WTC11 (cell line): Measurements from ENCODE around the gene AKAP13. TPM values are rescaled to one million over a fixed set of nuclear protein-coding genes. Genes with fewer than 3 reads are reported as not detected.

Experiments used
- ATAC-seq: fragments of 200-7000 bp; cut with Tn5 transposase; 2 replicates; pipeline ENCODE4 v1.10.0; 2021; ENCODE audit warnings: mild to moderate bottlenecking, moderate library complexity
- CTCF ChIA-PET: fragments of 300-600 bp; sonication (Branson Sonifier 250); formaldehyde crosslinking; loops from one replicate; lab custom pipeline; 2021; ENCODE audit warnings: antibody characterized with exemption; lab: Charles Lee
- POLR2A ChIA-PET: fragments of 350-600 bp; sonication (Branson Sonifier 250); formaldehyde crosslinking; loops from one replicate; lab custom pipeline; 2021; ENCODE audit warnings: antibody characterized with exemption; lab: Charles Lee
- DNase-seq: peaks from one replicate; pipeline ENCODE4 v3.0.0; 2021; ENCODE audit warnings: low spot score
- H3K27ac Mint-ChIP-seq: 2 replicates; pipeline ENCODE4 v1.8.0; 2021; ENCODE audit warnings: mixed read lengths
- H3K27me3 Mint-ChIP-seq: 2 replicates; pipeline ENCODE4 v1.8.0; 2021; ENCODE audit warnings: low read depth, mild to moderate bottlenecking, moderate library complexity, mixed read lengths
- H3K36me3 Mint-ChIP-seq: 2 replicates; pipeline ENCODE4 v1.8.0; 2021; ENCODE audit warnings: mixed read lengths
- H3K4me1 Mint-ChIP-seq: 2 replicates; pipeline ENCODE4 v1.8.0; 2022; ENCODE audit warnings: mixed read lengths
- H3K4me3 Mint-ChIP-seq: 2 replicates; pipeline ENCODE4 v1.8.0; 2021; ENCODE audit warnings: mild to moderate bottlenecking, moderate library complexity, mixed read lengths
- H3K9me3 Mint-ChIP-seq: 2 replicates; pipeline ENCODE4 v1.8.0; 2021; ENCODE audit warnings: mixed read lengths
- ATF2 ChIP-seq: sonication (generic); formaldehyde crosslinking; IDR thresholded peaks from 2 replicates; pipeline ENCODE4 v1.8.1; 2022; ENCODE audit warnings: low read depth, missing genetic modification reagents, borderline replicate concordance
- ATF3 ChIP-seq: sonication (generic); formaldehyde crosslinking; conservative IDR thresholded peaks from 2 replicates; pipeline ENCODE4 v1.8.1; 2022; ENCODE audit warnings: mild to moderate bottlenecking, missing genetic modification reagents
- CDX4 ChIP-seq: fragments of 250-450 bp; sonication (Bioruptor Pico); IDR thresholded peaks from 2 replicates; pipeline ENCODE4 v1.9.0; 2021; ENCODE audit warnings: moderate library complexity, mild to moderate bottlenecking, inconsistent platforms, borderline replicate concordance
- CREB1 ChIP-seq: sonication (generic); formaldehyde crosslinking; IDR thresholded peaks from 2 replicates; pipeline ENCODE4 v1.8.0; 2023; ENCODE audit warnings: mild to moderate bottlenecking, missing genetic modification reagents
- CTCF ChIP-seq: fragments of 200-600 bp; IDR thresholded peaks from 2 replicates; pipeline ENCODE4 v1.8.0; 2022; ENCODE audit warnings: antibody characterized with exemption
- E2F1 ChIP-seq: sonication (generic); formaldehyde crosslinking; IDR thresholded peaks from 2 replicates; pipeline ENCODE4 v1.8.0; 2022; ENCODE audit warnings: mild to moderate bottlenecking, missing genetic modification reagents
- ELF4 ChIP-seq: sonication (generic); formaldehyde crosslinking; IDR thresholded peaks from 2 replicates; pipeline ENCODE4 v1.8.1; 2022; ENCODE audit warnings: low read depth, mild to moderate bottlenecking, moderate library complexity, missing genetic modification reagents
- ESRRA ChIP-seq: sonication (generic); formaldehyde crosslinking; IDR thresholded peaks from 2 replicates; pipeline ENCODE4 v1.8.1; 2022; ENCODE audit warnings: mild to moderate bottlenecking, missing genetic modification reagents, borderline replicate concordance
- FOXP1 ChIP-seq: sonication (generic); formaldehyde crosslinking; IDR thresholded peaks from 2 replicates; pipeline ENCODE4 v1.8.0; 2022; ENCODE audit warnings: missing genetic modification reagents, mild to moderate bottlenecking, moderate library complexity, borderline replicate concordance
- HMGXB4 ChIP-seq: sonication (generic); formaldehyde crosslinking; IDR thresholded peaks from 2 replicates; pipeline ENCODE4 v1.8.1; 2023; ENCODE audit warnings: mild to moderate bottlenecking, moderate library complexity, missing genetic modification reagents
- MXD4 ChIP-seq: fragments of 250-450 bp; sonication (Bioruptor Pico); IDR thresholded peaks from 2 replicates; pipeline ENCODE4 v1.8.0; 2021; ENCODE audit warnings: mild to moderate bottlenecking, moderate library complexity, borderline replicate concordance
- MYBL2 ChIP-seq: sonication (generic); formaldehyde crosslinking; IDR thresholded peaks from 2 replicates; pipeline ENCODE4 v1.8.1; 2023; ENCODE audit warnings: mild to moderate bottlenecking, moderate library complexity, missing genetic modification reagents
- NFATC4 ChIP-seq: fragments of 250-450 bp; sonication (Bioruptor Pico); IDR thresholded peaks from 2 replicates; pipeline ENCODE4 v1.9.0; 2021; ENCODE audit warnings: mild to moderate bottlenecking
- OVOL2 ChIP-seq: fragments of 250-450 bp; sonication (Bioruptor Pico); IDR thresholded peaks from 2 replicates; pipeline ENCODE4 v1.9.0; 2021; ENCODE audit warnings: mild to moderate bottlenecking, borderline replicate concordance
- SMAD4 ChIP-seq: sonication (generic); formaldehyde crosslinking; IDR thresholded peaks from 2 replicates; pipeline ENCODE4 v1.8.0; 2022; ENCODE audit warnings: mild to moderate bottlenecking, missing genetic modification reagents
- TEAD1 ChIP-seq: sonication (generic); formaldehyde crosslinking; IDR thresholded peaks from 2 replicates; pipeline ENCODE4 v1.8.0; 2022; ENCODE audit warnings: mild to moderate bottlenecking, missing genetic modification reagents
- USF1 ChIP-seq: sonication (generic); formaldehyde crosslinking; IDR thresholded peaks from 2 replicates; pipeline ENCODE4 v1.8.0; 2022; ENCODE audit warnings: mild to moderate bottlenecking, missing genetic modification reagents
- ZNF219 ChIP-seq: sonication (generic); formaldehyde crosslinking; IDR thresholded peaks from 2 replicates; pipeline ENCODE4 v1.8.0; 2023; ENCODE audit warnings: missing genetic modification reagents, mild to moderate bottlenecking, borderline replicate concordance
- ZNF263 ChIP-seq: sonication (generic); formaldehyde crosslinking; IDR thresholded peaks from 2 replicates; pipeline ENCODE4 v1.8.1; 2022; ENCODE audit warnings: low read depth, mild to moderate bottlenecking, moderate library complexity, missing genetic modification reagents
- ZNF396 ChIP-seq: fragments of 250-450 bp; sonication (Bioruptor Pico); IDR thresholded peaks from 2 replicates; pipeline ENCODE4 v1.8.0; 2021; ENCODE audit warnings: mild to moderate bottlenecking, moderate library complexity, borderline replicate concordance
- ZNF423 ChIP-seq: fragments of 250-450 bp; sonication (Bioruptor Pico); IDR thresholded peaks from 2 replicates; pipeline ENCODE4 v2.1.2; 2022; ENCODE audit warnings: mild to moderate bottlenecking, moderate library complexity
- ZNF425 ChIP-seq: fragments of 250-450 bp; sonication (Bioruptor Pico); conservative IDR thresholded peaks from 2 replicates; pipeline ENCODE4 v1.9.0; 2021; ENCODE audit warnings: mild to moderate bottlenecking
- total RNA-seq: library from RNA; stranded (reverse); gene quantifications from 3 replicates; pipeline ENCODE4 v1.2.3, GENCODE V29; 2021

Gene AKAP13
- total RNA-seq, 1 experiment from 2014 or later: 50.3 TPM

- DNase-seq (no peak), ATAC-seq (no peak)
- CTCF ChIA-PET: interaction anchor here (0.8 to 1.0 kb wide), 3 partner anchors 9 to 158 kb away, joined by 3 read pairs; no protein-coding TSS in a partner anchor
- Mint-ChIP-seq H3K4me3 (no peak overlapping the region), H3K27ac (no peak overlapping the region)
- no peak for TF ChIP-seq ATF2 (CRISPR knock-in tag)
- TF ChIP-seq USF1 (CRISPR knock-in tag): no peak
- TF ChIP-seq ZNF263 (CRISPR knock-in tag): no peak
- TF ChIP-seq ELF4 (CRISPR knock-in tag): no peak
- TF ChIP-seq, all 79 proteins: peak for 0
- Mint-ChIP-seq H3K36me3 (no peaks in the 10 kb centered on the region), H3K27me3 (no peaks in the 10 kb centered on the region), H3K9me3 (no peaks in the 10 kb centered on the region), H3K4me1 (peaks cover 30% of the 10 kb centered on the region)
- POLR2A ChIA-PET: no interaction called here
These were observed 108.6 kb downstream of the AKAP13 start for GRCh38 chr15:85488997-85489396.

- Mint-ChIP-seq H3K4me3 (no peak overlapping the region), H3K36me3 (no peaks in the 10 kb centered on the region), H3K9me3 (no peaks in the 10 kb centered on the region), H3K27ac (no peak overlapping the region), H3K27me3 (no peaks in the 10 kb centered on the region), H3K4me1 (peaks cover 33% of the 10 kb centered on the region)
- ChIA-PET CTCF (interaction anchor here (0.8 to 1.5 kb wide), 3 partner anchors 8 to 11 kb away, joined by 3 read pairs; no protein-coding TSS in a partner anchor), POLR2A (no interaction called here)
- DNase-seq (no peak), ATAC-seq (no peak)
- no peak for TF ChIP-seq ZNF425
- TF ChIP-seq MYBL2 (CRISPR knock-in tag): no peak
- no peak for TF ChIP-seq OVOL2
- no peak for TF ChIP-seq ZNF396 (CRISPR knock-in tag)
- no peak for TF ChIP-seq TEAD1 (CRISPR knock-in tag)
- TF ChIP-seq CTCF: no peak
- no peak for TF ChIP-seq HMGXB4 (CRISPR knock-in tag)
- TF ChIP-seq E2F1: no peak
- no peak for TF ChIP-seq ZNF423 (CRISPR knock-in tag)
- TF ChIP-seq MXD4: no peak
- TF ChIP-seq ZNF263 (CRISPR knock-in tag): no peak
- no peak for TF ChIP-seq CREB1
- no peak for TF ChIP-seq ATF3 (CRISPR knock-in tag)
- TF ChIP-seq CDX4: no peak
- TF ChIP-seq ZNF219 (CRISPR knock-in tag): no peak
- no peak for TF ChIP-seq SMAD4 (CRISPR knock-in tag)
- TF ChIP-seq NFATC4 (CRISPR knock-in tag): no peak
- no peak for TF ChIP-seq ESRRA
- TF ChIP-seq FOXP1 (CRISPR knock-in tag): no peak
These were observed 109.5 kb downstream of the AKAP13 start for GRCh38 chr15:85489773-85490493.
